ENCODE results near the gene NGRN. TPM values are rescaled to one million over a fixed set of nuclear protein-coding genes. Genes with fewer than 3 reads are reported as not detected.

The NGRN gene
- total and polyA plus RNA-seq, 2 of the 4 experiments (the other 2 are of a cell fraction) = 39.6 to 46.2 TPM

- Histone ChIP-seq H2AFZ (replicated peaks; ENCODE audit: low read length, poor library complexity) (no peak overlapping the region), H3K4me1 (ENCODE audit: control insufficient read depth, insufficient read depth, low read length) (peaks cover 3% of the 10 kb centered on the region; the same call in 1 of the 2 replicates), H3K27ac (ENCODE audit: insufficient read depth, low read length) (no peak overlapping the region), H2AK5ac (ENCODE audit: low read depth, low read length) (no peak overlapping the region), H3K36me3 (ENCODE audit: control insufficient read depth, insufficient read depth, low read length) (peaks cover 3% of the 10 kb centered on the region; the same call in 1 of the 2 replicates), H4K5ac (ENCODE audit: low read depth, low read length) (no peak overlapping the region), H3K14ac (replicated peaks; ENCODE audit: low read depth, low read length) (no peak overlapping the region), H3K9me3 (ENCODE audit: control insufficient read depth, insufficient read depth, low read length) (no peaks in the 10 kb centered on the region), H3K56ac (ENCODE audit: extremely low read depth, insufficient read depth, low read length) (no peak overlapping the region), H2BK15ac (ENCODE audit: low read depth, low read length) (no peak overlapping the region), H3K18ac (ENCODE audit: low read depth, low read length) (no peak overlapping the region), H2BK5ac (ENCODE audit: low read depth, low read length, poor library complexity, severe bottlenecking) (no peak overlapping the region), H4K8ac (ENCODE audit: low read depth in 2 of 2, low read length in 2 of 2) (no peak overlapping the region), H2BK20ac (ENCODE audit: low read depth, low read length) (no peak overlapping the region), H3K79me1 (ENCODE audit: low read depth in 1 of 2, low read length in 2 of 2) (peaks cover 5 to 7% of the 10 kb centered on the region in 2 experiments; a peak in 2 of 4 replicates), H2AK9ac (replicated peaks; ENCODE audit: low read depth, low read length, poor library complexity) (no peak overlapping the region), H3K23ac (ENCODE audit: low read depth, low read length) (no peak overlapping the region), H3K4me3 (ENCODE audit: insufficient read depth, low read depth, low read length) (no peak overlapping the region), H4K20me1 (ENCODE audit: insufficient read depth, low read length) (no peaks in the 10 kb centered on the region), H3K9ac (ENCODE audit: low read depth, low read length) (no peak overlapping the region), H2BK120ac (ENCODE audit: low read depth, low read length) (no peak overlapping the region), H4K91ac (ENCODE audit: insufficient read depth, low read depth, low read length) (no peak overlapping the region), H3K27me3 (ENCODE audit: control insufficient read depth, insufficient read depth, low read length) (no peaks in the 10 kb centered on the region), H3K4ac (ENCODE audit: low read depth, low read length) (no peak overlapping the region), H3K4me2 (ENCODE audit: low read depth, low read length) (no peak overlapping the region), H3K9me1 (ENCODE audit: insufficient read depth, low read length) (no peaks in the 10 kb centered on the region)
- BruUV-seq (replicated peaks) = no TSS peak
- no CpG with 5 or more reads among the region's 9 CpGs for WGBS, 2 experiments (ENCODE audit: extremely low coverage in 2 of 2, insufficient read length in 1 of 2)
- dilution Hi-C loops (cut with HindIII; ENCODE audit: low sequenced_read_pairs, unreplicated experiment) = no loop called here
- intact Hi-C loops (cut with micrococcal nuclease) = no loop called here
- CTCF ChIA-PET = no interaction called here
- POLR2A ChIA-PET (ENCODE audit: unreplicated experiment) = no interaction called here
- in situ Hi-C loops (cut with MboI; ENCODE audit: low sequenced_read_pairs) = loop anchor here (5.0 kb wide), 1 partner anchor 56 kb away; no protein-coding TSS in a partner anchor
- DNase-seq = no peak
- TF ChIP-seq RAD21 (IDR thresholded peaks at IDR 0.05; ENCODE audit: low read length) = no peak
- no peak for TF ChIP-seq POLR2A (IDR thresholded peaks at IDR 0.05; ENCODE audit: low read depth, low read length)
- no peak for TF ChIP-seq CTCF (conservative IDR thresholded peaks at IDR 0.05; ENCODE audit: low read depth, low read length)
- TF ChIP-seq RCOR1 (IDR thresholded peaks at IDR 0.05; ENCODE audit: insufficient replicate concordance, low read length) = no peak
- no peak for TF ChIP-seq CEBPB (IDR thresholded peaks at IDR 0.05; ENCODE audit: low read depth, low read length)
- no peak for ATAC-seq (ENCODE audit: low read depth)
Observed at GRCh38 chr15:90217671-90218394, 47.6 kb upstream of the NGRN start.
